Gastrocnemius medialis (tissue), 4 donors: ENCODE measurements around the gene G0S2. TPM values are rescaled to one million over a fixed set of nuclear protein-coding genes. Genes with fewer than 3 reads are reported as not detected.

Source experiments
- ATAC-seq, 2 donors: fragments of 150-250 bp; one replicate each; pipeline ENCODE4 v1.9.1; 2016
- DNase-seq, 2 donors: peaks; one replicate each; pipeline ENCODE4 v3.0.0-alpha.2; 2019
- H3K27ac ChIP-seq, 4 donors: fragments of 200-600 bp; sonication (generic); 1 replicate in 1 of 4; 2 replicates in 3 of 4; pipeline ENCODE4 v1.5.1; 2016 to 2018; ENCODE audit warnings: mild to moderate bottlenecking in 2 of 4, moderate library complexity in 1 of 4
- H3K27me3 ChIP-seq, 3 donors: fragments of 200-600 bp; sonication (generic) in 2 of 3; 1 replicate in 1 of 3; 2 replicates in 2 of 3; pipeline versions ENCODE4 v1.5.1 to v1.6.0; 2016 to 2019; ENCODE audit warnings: mild to moderate bottlenecking in 1 of 3, moderate library complexity in 1 of 3
- H3K36me3 ChIP-seq, 2 donors: fragments of 200-600 bp; sonication (generic) in 1 of 2; one replicate each; pipeline ENCODE4 v1.5.1; 2017 to 2018
- H3K4me1 ChIP-seq, 2 donors: fragments of 200-600 bp; sonication (generic) in 1 of 2; one replicate each; pipeline ENCODE4 v1.5.1; 2016 to 2017; ENCODE audit warnings: mild to moderate bottlenecking in 2 of 2
- H3K4me3 ChIP-seq, 4 donors: fragments of 200-600 bp; sonication (generic) in 3 of 4; 1 replicate in 1 of 4; 2 replicates in 3 of 4; pipeline ENCODE4 v1.5.1; 2016 to 2019; ENCODE audit warnings: mild to moderate bottlenecking in 2 of 4
- H3K9me3 ChIP-seq, 3 donors: fragments of 200-600 bp; sonication (generic) in 2 of 3; 1 replicate in 1 of 3; 2 replicates in 2 of 3; pipeline ENCODE4 v1.5.1; 2016 to 2019
- CTCF ChIP-seq, 5 experiments: fragments of 450-650 bp in 3 of 5; fragments of 200-600 bp in 2 of 5; sonication (generic) in 2 of 5; IDR thresholded peaks in 4 of 5; conservative IDR thresholded peaks in 1 of 5; 1 replicate in 4 of 5; 2 replicates in 1 of 5; pipeline ENCODE4 v1.5.1; 2016 to 2019; ENCODE audit warnings: antibody characterized with exemption in 5 of 5, mild to moderate bottlenecking in 3 of 5, moderate library complexity in 3 of 5
- POLR2A ChIP-seq, 2 donors: fragments of 450-650 bp; IDR thresholded peaks; one replicate each; pipeline ENCODE4 v1.6.1; 2017; ENCODE audit warnings: antibody characterized with exemption in 2 of 2, mild to moderate bottlenecking in 2 of 2, moderate library complexity in 2 of 2
- in situ Hi-C, 4 donors: fragments of 200-750 bp; cut with MboI; loops; one replicate each; pipeline versions ENCODE4 v1.15.0 to v1.8.0; 2017; ENCODE audit warnings: low sequenced_read_pairs in 4 of 4
- intact Hi-C: fragments of 100-400 bp; cut with DNase I; formaldehyde crosslinking; loops from one replicate; pipeline ENCODE4 v1.15.1; 2023; ENCODE audit warnings: low total_unique reads
- total RNA-seq, 4 donors: library from RNA; depleted of rRNA; stranded (reverse); fragments of >200 nt; gene quantifications; one replicate each; pipeline versions ENCODE4 v1.1.0 to v1.2.3, GENCODE V29; 2016

The G0S2 gene
- total RNA-seq, 4 donors from 2014 or later, result 29.1 to 1,155 (median 83.4) TPM

DNA sequence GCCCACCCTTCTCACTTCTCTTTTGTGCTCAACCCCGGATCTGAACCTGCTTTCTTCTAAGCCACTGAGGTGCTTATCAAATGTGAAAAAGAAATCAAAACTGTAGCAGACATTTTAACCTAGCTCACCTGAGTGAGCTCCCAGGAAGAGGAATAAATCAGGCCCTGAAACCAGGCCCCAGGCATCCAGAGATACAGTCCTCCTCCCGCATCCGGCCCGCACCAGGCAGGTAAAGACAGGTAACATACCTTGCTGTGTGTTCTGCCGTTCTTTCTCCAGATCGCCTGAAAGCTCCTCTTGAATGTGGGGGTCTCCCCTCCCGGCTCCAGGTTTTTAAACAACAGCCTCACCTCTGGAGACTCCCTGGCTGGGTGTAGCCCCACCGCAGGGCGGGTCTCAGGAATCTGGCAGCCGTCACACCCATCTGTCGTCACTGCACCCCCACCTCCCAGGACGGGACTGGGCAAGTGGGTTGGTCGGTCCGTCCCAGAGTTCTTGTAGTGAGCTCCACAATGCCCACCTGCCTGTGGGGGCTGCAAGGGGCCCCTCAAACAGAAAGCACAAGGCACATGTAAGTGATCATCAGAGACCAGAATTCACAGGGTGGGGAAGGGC is 23.0 kb upstream of the G0S2 start, which contains the start of gene LAMB3:
Gene LAMB3, minus strand, starts transcription at position 305 of the 615 bp plus-strand sequence. CDS start 1,481 bp downstream, outside the sequence.
- in situ Hi-C loops (no loop called here), intact Hi-C loops (no loop called here)
- TF ChIP-seq CTCF (IDR thresholded peaks at IDR 0.05 in 4 of 5, conservative IDR thresholded peaks at IDR 0.05 in 1 of 5) (no peak), POLR2A (IDR thresholded peaks at IDR 0.05) (no peak)
- Histone ChIP-seq H3K36me3 (no peaks in the 10 kb centered on the region), H3K27me3 (no peaks in the 10 kb centered on the region), H3K4me1 (peaks cover 38 to 42% of the 10 kb centered on the region in 2 donors), H3K9me3 (no peaks in the 10 kb centered on the region), H3K27ac (peak within 1 kb of the TSS; percentile 14 to 67 (median 53)), H3K4me3 (no peak within 1 kb of the TSS)
- DNase-seq, result no peak
- no peak for ATAC-seq

DNA sequence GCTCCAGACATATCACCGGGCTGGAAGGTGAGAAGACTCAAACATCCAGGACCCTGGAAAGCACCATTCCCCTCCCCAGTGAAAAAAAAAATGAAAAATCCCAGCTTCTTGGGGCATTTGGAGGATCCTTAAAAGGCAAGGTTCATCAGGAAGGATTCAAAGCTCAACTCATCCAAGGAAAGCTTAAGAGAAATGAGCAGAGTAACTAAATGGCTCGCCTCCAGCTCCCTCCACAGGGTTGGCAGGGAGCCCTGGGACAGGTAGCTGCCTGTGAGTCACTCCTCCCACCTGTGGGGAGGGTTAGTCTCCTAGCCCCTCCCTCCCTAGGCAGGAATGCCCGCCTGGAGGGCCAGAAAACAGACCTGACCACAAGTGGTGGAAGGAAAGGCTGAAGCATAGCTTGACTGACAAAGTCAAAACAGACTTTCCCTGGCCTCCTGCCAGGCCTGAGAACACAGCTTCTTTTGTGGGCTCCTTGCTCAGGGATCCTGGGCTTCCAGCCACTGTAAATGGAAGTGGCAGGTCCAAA is 22.3 kb upstream of the G0S2 start:
- TF ChIP-seq POLR2A (IDR thresholded peaks at IDR 0.05), result no peak
- no peak for TF ChIP-seq CTCF (IDR thresholded peaks at IDR 0.05 in 4 of 5, conservative IDR thresholded peaks at IDR 0.05 in 1 of 5)
- Histone ChIP-seq H3K4me3 (no peak overlapping the region), H3K4me1 (peaks cover 32 to 35% of the 10 kb centered on the region in 2 donors), H3K9me3 (no peaks in the 10 kb centered on the region), H3K27me3 (no peaks in the 10 kb centered on the region), H3K36me3 (no peaks in the 10 kb centered on the region), H3K27ac (peak overlapping the region; percentile 14 to 67 (median 53))
- DNase-seq (peak in 1 of 2 donors; percentile 57), ATAC-seq (no peak)
- in situ Hi-C loops (no loop called here), intact Hi-C loops (no loop called here)

- no peak for ATAC-seq
- DNase-seq, result no peak
- Histone ChIP-seq H3K9me3 (no peaks in the 10 kb centered on the region), H3K27me3 (no peaks in the 10 kb centered on the region), H3K4me3 (no peak overlapping the region), H3K27ac (peak overlapping the region in 2 of 4 donors; percentile 64 to 67), H3K4me1 (peaks cover 22 to 27% of the 10 kb centered on the region in 2 donors), H3K36me3 (no peaks in the 10 kb centered on the region)
- intact Hi-C loops (no loop called here), in situ Hi-C loops (no loop called here)
- TF ChIP-seq POLR2A (IDR thresholded peaks at IDR 0.05) (no peak), CTCF (IDR thresholded peaks at IDR 0.05 in 4 of 5, conservative IDR thresholded peaks at IDR 0.05 in 1 of 5) (no peak)
Measured at GRCh38 chr1:209653915-209654351, 21.3 kb upstream of the G0S2 start.

- no peak for ATAC-seq
- H3K9me3 ChIP-seq, result no peaks in the 10 kb centered on the region
- H3K27me3 ChIP-seq, result no peaks in the 10 kb centered on the region
- H3K4me3 ChIP-seq, result no peak overlapping the region
- H3K36me3 ChIP-seq, result no peaks in the 10 kb centered on the region
- peaks cover 16 to 18% of the 10 kb centered on the region in 2 donors for H3K4me1 ChIP-seq
- no peak for TF ChIP-seq CTCF (IDR thresholded peaks at IDR 0.05 in 4 of 5, conservative IDR thresholded peaks at IDR 0.05 in 1 of 5)
- no peak for DNase-seq
- intact Hi-C loops, result no loop called here
- H3K27ac ChIP-seq, result no peak overlapping the region
- in situ Hi-C loops, result no loop called here
Measured at GRCh38 chr1:209655411-209656231, 19.6 kb upstream of the G0S2 start.
